HepG2 (cell line): ENCODE data around the gene PRXL2B. TPM values are rescaled to one million over a fixed set of nuclear protein-coding genes. Genes with fewer than 3 reads are reported as not detected.

Experiments
- ATF6 ChIP-seq: sonication (generic); formaldehyde crosslinking; conservative IDR thresholded peaks from 2 replicates; pipeline ENCODE4 v1.4.0; 2020; ENCODE audit warnings: missing genetic modification reagents
- BRCA1 ChIP-seq: sonication (generic); formaldehyde crosslinking; IDR thresholded peaks from 2 replicates; pipeline ENCODE4 v1.4.0; 2020; ENCODE audit warnings: missing genetic modification reagents
- FOSL2 ChIP-seq: sonication (generic); formaldehyde crosslinking; IDR thresholded peaks from 2 replicates; pipeline ENCODE4 v1.4.0; 2020; ENCODE audit warnings: missing genetic modification reagents
- ISL2 ChIP-seq: sonication (generic); formaldehyde crosslinking; IDR thresholded peaks from 2 replicates; pipeline ENCODE4 v1.5.0; 2020; ENCODE audit warnings: missing genetic modification reagents
- KDM4B ChIP-seq: sonication (generic); formaldehyde crosslinking; IDR thresholded peaks from 2 replicates; pipeline ENCODE4 v1.4.0; 2020; ENCODE audit warnings: missing genetic modification reagents
- TAF1 ChIP-seq: sonication (generic); formaldehyde crosslinking; IDR thresholded peaks from 2 replicates; pipeline ENCODE4 v1.4.0; 2020; ENCODE audit warnings: missing genetic modification reagents
- ZBTB40 ChIP-seq, 2 experiments: fragments of 450-650 bp in 1 of 2; sonication (generic) in 1 of 2; formaldehyde crosslinking in 1 of 2; IDR thresholded peaks; 2 replicates each; pipeline versions ENCODE4 v1.6.1 to v1.8.0; 2016 to 2022; ENCODE audit warnings: antibody characterized with exemption in 1 of 2, mild to moderate bottlenecking in 1 of 2, missing genetic modification reagents in 1 of 2
- ZFX ChIP-seq: sonication (generic); formaldehyde crosslinking; IDR thresholded peaks from 2 replicates; pipeline ENCODE4 v1.4.0; 2020; ENCODE audit warnings: mild to moderate bottlenecking, low read depth, missing genetic modification reagents, moderate library complexity
- ZNF121 ChIP-seq: sonication (generic); formaldehyde crosslinking; IDR thresholded peaks from 2 replicates; pipeline ENCODE4 v1.5.0; 2020; ENCODE audit warnings: mild to moderate bottlenecking, missing genetic modification reagents
- ZNF230 ChIP-seq: sonication (generic); formaldehyde crosslinking; IDR thresholded peaks from 2 replicates; pipeline ENCODE4 v1.4.0; 2020; ENCODE audit warnings: mild to moderate bottlenecking, missing genetic modification reagents
- ZNF263 ChIP-seq: sonication (generic); formaldehyde crosslinking; IDR thresholded peaks from 2 replicates; pipeline ENCODE4 v1.4.0; 2020; ENCODE audit warnings: missing genetic modification reagents
- ZNF292 ChIP-seq: sonication (generic); formaldehyde crosslinking; IDR thresholded peaks from 2 replicates; pipeline ENCODE4 v1.8.1; 2022; ENCODE audit warnings: mild to moderate bottlenecking, low read depth, missing genetic modification reagents, borderline replicate concordance
- ZNF512B ChIP-seq: sonication (generic); formaldehyde crosslinking; IDR thresholded peaks from 2 replicates; pipeline ENCODE4 v1.5.1; 2020; ENCODE audit warnings: missing genetic modification reagents, mild to moderate bottlenecking, borderline replicate concordance
- ZNF549 ChIP-seq: sonication (generic); formaldehyde crosslinking; IDR thresholded peaks from 2 replicates; pipeline ENCODE4 v1.5.0; 2020; ENCODE audit warnings: missing genetic modification reagents
- ZSCAN21 ChIP-seq: sonication (generic); formaldehyde crosslinking; IDR thresholded peaks from 2 replicates; pipeline ENCODE4 v1.8.0; 2022; ENCODE audit warnings: mild to moderate bottlenecking, missing genetic modification reagents, moderate library complexity, borderline replicate concordance
- polyA plus RNA-seq, 8 experiments: library from polyadenylated mRNA; depleted of rRNA in 3 of 8; stranded (reverse) in 7 of 8; unstranded in 1 of 8; fragments of >200 nt; fragmentation: Illumina TruSeq in 4 of 8; extraction: Trizol in 4 of 8; gene quantifications; 2 replicates each; pipeline versions ENCODE4 v1.2.1 to v1.2.3, GENCODE V29; 2011 to 2016; ENCODE audit warnings: low read depth in 4 of 8, missing spikeins in 1 of 8, mixed read lengths in 1 of 8; ENCODE audit not compliant: insufficient read depth in 1 of 8
- total RNA-seq, 5 experiments: library from RNA; depleted of rRNA; stranded (reverse); fragments of >200 nt; fragmentation: Illumina TruSeq; extraction: Trizol; gene quantifications; 2 replicates each; pipeline ENCODE4 v1.2.3, GENCODE V29; 2016; ENCODE audit warnings: low read depth in 1 of 5

PRXL2B gene
- total and polyA plus RNA-seq, 2 of the 13 experiments (the other 11 are each of a cell fraction or from before 2014, with no cell fraction given) = 16.8 to 22.1 TPM

DNA sequence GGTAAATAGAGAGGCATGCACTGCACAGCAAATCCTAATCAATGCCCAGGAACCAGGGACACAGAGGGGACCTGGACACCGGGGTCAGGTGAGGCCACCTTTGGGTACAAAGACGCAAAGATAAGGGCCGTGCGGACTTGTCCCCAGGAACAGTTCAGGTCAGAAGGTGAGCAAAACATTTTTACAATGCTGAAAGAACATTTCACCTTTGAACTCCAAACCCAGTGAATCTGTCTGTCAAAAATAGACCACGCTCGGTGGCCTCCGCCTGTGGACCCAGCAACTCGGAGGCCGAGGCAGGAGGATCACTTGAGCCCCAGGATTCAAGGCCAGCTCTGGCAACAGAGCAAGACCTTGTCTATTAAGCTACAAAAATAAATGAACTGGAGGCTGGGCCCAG, 15.2 kb upstream of the PRXL2B start (continued):
- TF ChIP-seq ZNF512B (CRISPR knock-in tag) = no peak
- no peak for TF ChIP-seq ATF6 (CRISPR knock-in tag)
- no peak for TF ChIP-seq ZNF263 (CRISPR knock-in tag)
- TF ChIP-seq KDM4B (CRISPR knock-in tag) = no peak
- TF ChIP-seq ISL2 (CRISPR knock-in tag) = no peak
- no peak for TF ChIP-seq ZSCAN21 (CRISPR knock-in tag)
- no peak for TF ChIP-seq ZFX
- no peak for TF ChIP-seq TAF1 (CRISPR knock-in tag)
- no peak for TF ChIP-seq ZNF121 (CRISPR knock-in tag)
- TF ChIP-seq BRCA1 (CRISPR knock-in tag) = no peak
- no peak for TF ChIP-seq ZNF549
- TF ChIP-seq FOSL2 (CRISPR knock-in tag) = no peak
- TF ChIP-seq ZBTB40 (IDR thresholded peaks at IDR 0.05) = no peak
- TF ChIP-seq ZBTB40 (CRISPR knock-in tag; IDR thresholded peaks at IDR 0.05) = no peak
- TF ChIP-seq ZNF230 (CRISPR knock-in tag) = no peak
- TF ChIP-seq ZNF292 (CRISPR knock-in tag) = no peak
